ENCODE results near the gene CEP250.
"Not testable (repeated sequence)": the region's sequence is repeated elsewhere in the genome, so short reads cannot be mapped to it uniquely, and the experiment has no call there.

DNA sequence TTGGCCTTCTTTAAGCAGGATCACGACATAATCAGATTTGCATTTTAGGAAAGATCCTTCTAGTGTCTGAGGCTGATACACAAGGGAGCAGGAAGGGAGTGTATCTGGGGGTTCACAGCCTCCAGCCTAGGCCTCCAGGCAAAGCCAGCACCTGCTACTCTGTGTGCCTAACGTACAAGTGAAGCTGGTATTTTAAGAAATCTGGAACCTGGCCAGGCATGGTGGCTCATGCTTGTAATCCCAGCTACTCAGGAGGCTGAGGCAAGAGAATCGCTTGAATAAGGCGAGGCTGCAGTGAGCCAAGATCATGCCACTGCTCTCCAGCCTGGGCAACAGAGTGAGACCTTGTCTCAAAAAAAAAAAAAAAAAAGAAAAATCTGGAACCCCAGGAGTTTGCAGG, 100.1 kb downstream of the CEP250 start:
- TF ChIP-seq, protein P1, sequence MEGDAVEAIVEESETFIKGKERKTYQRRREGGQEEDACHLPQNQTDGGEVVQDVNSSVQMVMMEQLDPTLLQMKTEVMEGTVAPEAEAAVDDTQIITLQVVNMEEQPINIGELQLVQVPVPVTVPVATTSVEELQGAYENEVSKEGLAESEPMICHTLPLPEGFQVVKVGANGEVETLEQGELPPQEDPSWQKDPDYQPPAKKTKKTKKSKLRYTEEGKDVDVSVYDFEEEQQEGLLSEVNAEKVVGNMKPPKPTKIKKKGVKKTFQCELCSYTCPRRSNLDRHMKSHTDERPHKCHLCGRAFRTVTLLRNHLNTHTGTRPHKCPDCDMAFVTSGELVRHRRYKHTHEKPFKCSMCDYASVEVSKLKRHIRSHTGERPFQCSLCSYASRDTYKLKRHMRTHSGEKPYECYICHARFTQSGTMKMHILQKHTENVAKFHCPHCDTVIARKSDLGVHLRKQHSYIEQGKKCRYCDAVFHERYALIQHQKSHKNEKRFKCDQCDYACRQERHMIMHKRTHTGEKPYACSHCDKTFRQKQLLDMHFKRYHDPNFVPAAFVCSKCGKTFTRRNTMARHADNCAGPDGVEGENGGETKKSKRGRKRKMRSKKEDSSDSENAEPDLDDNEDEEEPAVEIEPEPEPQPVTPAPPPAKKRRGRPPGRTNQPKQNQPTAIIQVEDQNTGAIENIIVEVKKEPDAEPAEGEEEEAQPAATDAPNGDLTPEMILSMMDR (IDR thresholded peaks at IDR 0.05), result not testable (repeated sequence)
- not testable (repeated sequence) for TF ChIP-seq EZH2, EZH2phosphoT487 (IDR thresholded peaks at IDR 0.05)

All from neural progenitor cell (in vitro differentiated cells).